NB4 (cell line): ENCODE results near the gene NAA80.

Experiments used
- POLR2A ChIP-seq: IDR thresholded peaks from 2 replicates; pipeline ENCODE4 v1.6.1; 2011; ENCODE audit warnings: mild to moderate bottlenecking; ENCODE audit not compliant: insufficient read length; ENCODE audit errors: extremely low read depth
- TF ChIP-seq, protein P1 (sequence below): IDR thresholded peaks from one replicate; pipeline ENCODE4 v1.5.1; 2012; ENCODE audit warnings: low read depth, low read length

- peak; percentile 62 for TF ChIP-seq POLR2A
- TF ChIP-seq, protein P1, sequence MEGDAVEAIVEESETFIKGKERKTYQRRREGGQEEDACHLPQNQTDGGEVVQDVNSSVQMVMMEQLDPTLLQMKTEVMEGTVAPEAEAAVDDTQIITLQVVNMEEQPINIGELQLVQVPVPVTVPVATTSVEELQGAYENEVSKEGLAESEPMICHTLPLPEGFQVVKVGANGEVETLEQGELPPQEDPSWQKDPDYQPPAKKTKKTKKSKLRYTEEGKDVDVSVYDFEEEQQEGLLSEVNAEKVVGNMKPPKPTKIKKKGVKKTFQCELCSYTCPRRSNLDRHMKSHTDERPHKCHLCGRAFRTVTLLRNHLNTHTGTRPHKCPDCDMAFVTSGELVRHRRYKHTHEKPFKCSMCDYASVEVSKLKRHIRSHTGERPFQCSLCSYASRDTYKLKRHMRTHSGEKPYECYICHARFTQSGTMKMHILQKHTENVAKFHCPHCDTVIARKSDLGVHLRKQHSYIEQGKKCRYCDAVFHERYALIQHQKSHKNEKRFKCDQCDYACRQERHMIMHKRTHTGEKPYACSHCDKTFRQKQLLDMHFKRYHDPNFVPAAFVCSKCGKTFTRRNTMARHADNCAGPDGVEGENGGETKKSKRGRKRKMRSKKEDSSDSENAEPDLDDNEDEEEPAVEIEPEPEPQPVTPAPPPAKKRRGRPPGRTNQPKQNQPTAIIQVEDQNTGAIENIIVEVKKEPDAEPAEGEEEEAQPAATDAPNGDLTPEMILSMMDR = no peak
These were observed 6.8 kb downstream of the NAA80 start, which contains the start of gene IFRD2 for GRCh38 chr3:50292159-50293078.
